ENCODE measurements around the gene RNF144A.

DNA sequence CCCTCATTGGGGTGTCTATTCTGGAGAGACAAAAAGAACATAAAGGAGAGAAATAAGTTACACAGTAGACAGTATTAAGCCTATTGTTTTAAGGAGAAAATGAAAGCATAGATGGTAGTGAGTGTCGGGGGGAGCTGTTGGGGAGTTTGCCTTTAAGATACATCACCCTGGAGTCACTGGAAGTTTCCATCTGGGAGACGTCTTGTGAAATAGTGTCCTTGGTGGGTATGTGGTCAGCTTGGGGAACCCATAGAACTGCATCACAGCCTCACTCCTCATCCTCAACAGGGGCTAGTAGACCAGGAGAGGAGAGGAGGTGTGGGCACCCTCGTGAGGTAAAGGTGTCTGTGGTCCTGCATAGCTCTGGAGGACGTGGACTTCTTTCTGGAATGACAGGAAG is 60.6 kb downstream of the RNF144A start:
- TF ChIP-seq, protein P1, sequence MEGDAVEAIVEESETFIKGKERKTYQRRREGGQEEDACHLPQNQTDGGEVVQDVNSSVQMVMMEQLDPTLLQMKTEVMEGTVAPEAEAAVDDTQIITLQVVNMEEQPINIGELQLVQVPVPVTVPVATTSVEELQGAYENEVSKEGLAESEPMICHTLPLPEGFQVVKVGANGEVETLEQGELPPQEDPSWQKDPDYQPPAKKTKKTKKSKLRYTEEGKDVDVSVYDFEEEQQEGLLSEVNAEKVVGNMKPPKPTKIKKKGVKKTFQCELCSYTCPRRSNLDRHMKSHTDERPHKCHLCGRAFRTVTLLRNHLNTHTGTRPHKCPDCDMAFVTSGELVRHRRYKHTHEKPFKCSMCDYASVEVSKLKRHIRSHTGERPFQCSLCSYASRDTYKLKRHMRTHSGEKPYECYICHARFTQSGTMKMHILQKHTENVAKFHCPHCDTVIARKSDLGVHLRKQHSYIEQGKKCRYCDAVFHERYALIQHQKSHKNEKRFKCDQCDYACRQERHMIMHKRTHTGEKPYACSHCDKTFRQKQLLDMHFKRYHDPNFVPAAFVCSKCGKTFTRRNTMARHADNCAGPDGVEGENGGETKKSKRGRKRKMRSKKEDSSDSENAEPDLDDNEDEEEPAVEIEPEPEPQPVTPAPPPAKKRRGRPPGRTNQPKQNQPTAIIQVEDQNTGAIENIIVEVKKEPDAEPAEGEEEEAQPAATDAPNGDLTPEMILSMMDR (IDR thresholded peaks at IDR 0.05) = no peak
- TF ChIP-seq POLR2A (IDR thresholded peaks at IDR 0.05) = no peak

Measured in ovary (tissue), 3 donors.